GM18511 (cell line): Measurements from ENCODE around the gene HTT-AS.
A peak's percentile ranks its signal among the peaks of the same experiment; 100 is the strongest.
"Not testable (repeated sequence)": the region's sequence is repeated elsewhere in the genome, so short reads cannot be mapped to it uniquely, and the experiment has no call there.

ENCODE experiments used
- ATAC-seq: cut with Tn5 transposase; IDR thresholded peaks from one replicate; pipeline ENCODE4 v1.9.1; 2021; ENCODE audit warnings: mild to moderate bottlenecking, moderate library complexity; ENCODE audit not compliant: unreplicated experiment

Gene HTT-AS

GRCh38 chr4:3054169-3054759 is 20.1 kb downstream of the HTT-AS start:
- no peak for ATAC-seq

- ATAC-seq: not testable (repeated sequence)
Observed at GRCh38 chr4:3051141-3051897, 23.0 kb downstream of the HTT-AS start.

GRCh38 chr4:3047464-3048286 is 26.7 kb downstream of the HTT-AS start:
- peak; percentile 95 for ATAC-seq

- no peak for ATAC-seq
Observed at GRCh38 chr4:3046623-3047022, 27.7 kb downstream of the HTT-AS start.

DNA sequence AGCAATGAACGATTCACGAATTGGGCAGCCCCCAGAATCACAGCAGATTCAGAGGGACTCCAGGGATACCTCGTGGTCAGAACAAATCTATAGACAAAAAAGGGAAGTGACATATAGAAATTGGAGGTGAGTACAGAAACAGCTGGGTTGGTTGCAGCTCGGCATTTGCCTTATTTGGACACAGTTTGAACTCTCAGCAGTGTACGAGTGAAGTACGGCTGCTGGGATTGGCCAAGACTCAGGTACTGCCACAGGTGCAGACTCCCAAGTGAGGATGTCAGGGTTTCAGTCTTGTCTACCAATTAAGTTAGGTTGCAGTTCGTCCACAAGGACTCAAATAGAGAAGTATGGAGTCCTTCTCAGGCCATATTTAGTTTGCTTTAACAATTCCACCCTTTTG is 28.2 kb downstream of the HTT-AS start:
- ATAC-seq: peak; percentile 32

GRCh38 chr4:3044870-3045819 is 29.2 kb downstream of the HTT-AS start:
- no peak for ATAC-seq

DNA sequence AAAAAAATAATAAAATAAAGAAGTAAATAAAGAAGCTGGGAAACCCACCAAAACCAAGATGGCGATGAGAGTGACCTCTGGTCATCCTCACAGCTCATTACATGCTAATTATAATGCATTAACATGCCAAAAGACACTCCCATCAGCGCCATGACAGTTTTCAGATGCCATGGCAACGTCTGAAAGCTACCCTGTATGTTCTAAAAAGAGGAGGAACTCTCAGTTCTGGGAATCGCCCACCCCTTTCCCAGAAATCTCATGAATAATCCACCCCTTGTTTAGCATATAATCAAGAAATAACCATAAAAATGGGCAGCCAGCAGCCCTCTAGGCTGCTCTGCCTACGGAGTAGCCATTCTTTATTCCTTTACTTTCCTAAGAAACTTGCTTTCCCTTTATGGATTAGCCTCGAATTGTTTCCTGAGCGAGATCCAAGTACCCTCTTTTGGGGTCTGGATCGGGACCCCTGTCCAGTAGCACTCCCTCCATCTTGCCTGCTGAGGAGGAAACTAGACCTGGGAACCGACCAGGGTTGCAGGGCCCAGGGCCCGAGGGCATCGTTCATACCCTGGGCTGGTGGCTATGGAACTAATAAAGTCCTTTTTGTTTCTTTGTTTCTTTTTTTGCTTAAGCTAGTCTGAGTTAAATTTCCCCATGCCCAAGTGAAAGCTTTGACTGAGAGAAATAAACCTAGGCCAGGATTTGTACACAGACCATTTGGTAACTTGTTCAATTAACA is 30.9 kb downstream of the HTT-AS start:
- no peak for ATAC-seq

DNA sequence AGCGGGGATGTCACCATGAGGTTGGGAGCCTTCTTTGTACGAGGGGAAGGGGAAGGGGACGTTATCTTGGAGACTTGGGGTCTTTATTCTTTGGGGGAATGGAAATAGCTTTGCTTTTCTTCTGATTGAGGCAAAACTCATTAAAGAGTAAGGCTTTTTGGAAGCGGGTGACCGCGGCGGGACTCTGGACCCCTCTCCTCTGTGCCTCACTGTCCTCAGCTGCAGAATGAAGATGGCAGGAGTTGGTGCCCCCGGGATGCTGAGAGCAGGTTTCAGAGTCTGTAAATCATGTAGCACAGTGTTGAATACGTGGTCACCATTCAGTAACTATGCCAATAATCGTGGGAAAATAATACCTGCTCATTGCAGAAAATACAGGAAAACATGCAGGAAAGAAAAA is 32.1 kb downstream of the HTT-AS start:
- no peak for ATAC-seq

GRCh38 chr4:3041192-3042142 is 32.9 kb downstream of the HTT-AS start:
- peak; percentile 40 for ATAC-seq

DNA sequence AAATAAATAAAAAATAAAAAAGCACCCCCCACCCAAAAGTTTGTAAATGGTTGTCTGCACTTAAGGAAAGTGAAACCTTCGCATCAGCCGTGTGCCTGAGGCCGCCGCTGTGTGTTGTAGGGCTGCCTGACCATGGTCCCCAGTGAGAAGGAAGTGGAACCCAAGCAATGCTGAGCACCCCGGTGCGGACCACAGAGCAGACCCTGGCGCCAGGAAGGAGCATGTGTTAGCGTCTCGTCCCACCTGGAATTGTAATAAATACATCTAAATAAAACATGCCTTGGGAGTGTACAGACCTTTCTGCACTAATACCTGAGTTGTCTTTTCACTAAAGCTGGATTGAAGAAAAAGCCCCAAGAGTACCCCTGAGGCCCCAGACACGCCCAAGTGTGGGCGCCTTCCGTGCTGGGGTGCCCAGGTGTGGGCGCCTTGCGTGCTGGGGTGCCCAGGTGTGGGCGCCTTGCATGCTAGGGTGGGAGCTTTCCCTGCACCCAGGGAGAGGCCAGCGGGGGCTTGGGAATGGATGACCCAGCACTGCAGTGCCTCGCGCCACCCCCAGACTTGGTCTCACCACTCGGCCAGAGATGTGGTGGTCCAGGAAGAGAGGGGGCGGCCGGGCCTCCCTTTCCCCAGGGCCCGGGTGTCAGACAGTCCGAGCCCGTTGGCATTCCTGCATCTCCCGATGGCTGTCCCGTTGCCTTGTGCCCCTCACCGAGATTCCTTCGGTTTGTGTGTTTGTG is 33.7 kb downstream of the HTT-AS start:
- peak; percentile 57 for ATAC-seq

DNA sequence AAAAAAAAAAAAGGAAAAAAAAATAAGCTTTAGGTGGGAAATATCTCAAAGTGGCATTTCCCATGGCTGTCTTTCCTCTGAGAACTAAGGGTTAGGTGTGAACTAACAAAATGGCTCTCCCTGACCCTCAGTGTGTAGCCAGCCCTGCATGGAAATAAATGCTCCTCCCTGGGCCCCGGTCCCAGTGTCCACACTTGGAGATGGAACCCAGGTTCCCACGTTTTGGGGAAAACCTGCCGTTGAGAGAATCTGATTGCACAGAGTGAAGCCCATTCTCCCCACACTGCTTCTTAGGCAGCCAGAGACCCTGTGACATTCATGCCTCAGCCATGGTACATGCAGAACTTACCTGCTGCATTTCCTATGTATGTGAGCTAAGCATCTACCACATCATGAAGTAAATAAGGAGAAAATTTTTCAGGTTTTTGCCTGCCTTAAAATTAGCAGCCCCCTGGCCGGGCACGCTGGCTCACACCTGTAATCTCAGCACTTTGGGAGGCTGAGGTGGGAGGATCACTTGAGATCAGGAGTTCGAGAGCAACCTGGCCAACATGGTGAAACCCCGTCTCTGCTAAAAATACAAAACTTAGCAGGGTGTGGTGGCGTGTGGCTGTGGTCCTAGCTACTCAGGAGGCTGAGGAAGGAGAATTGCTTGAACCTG is 34.5 kb downstream of the HTT-AS start:
- ATAC-seq: peak; percentile 3

GRCh38 chr4:3037957-3038461 is 36.3 kb downstream of the HTT-AS start:
- no peak for ATAC-seq

GRCh38 chr4:3036131-3036952 is 38.0 kb downstream of the HTT-AS start:
- ATAC-seq: no peak

GRCh38 chr4:3035674-3036073 is 38.7 kb downstream of the HTT-AS start:
- ATAC-seq: no peak

DNA sequence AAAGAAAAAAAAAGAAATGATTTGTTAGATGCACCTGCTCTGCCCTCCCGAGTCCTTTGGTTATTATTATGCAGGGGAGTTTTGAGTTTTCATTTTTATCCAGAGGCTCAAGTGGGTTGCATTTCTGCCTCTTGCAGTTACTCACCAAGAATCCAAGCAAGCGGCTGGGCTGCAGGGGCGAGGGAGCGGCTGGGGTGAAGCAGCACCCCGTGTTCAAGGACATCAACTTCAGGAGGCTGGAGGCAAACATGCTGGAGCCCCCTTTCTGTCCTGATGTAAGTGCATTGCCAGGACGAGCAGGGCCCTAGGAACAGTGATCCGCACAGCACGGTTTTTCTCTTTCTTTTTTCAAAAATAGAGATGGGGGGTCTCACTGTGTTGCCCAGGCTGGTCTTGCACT is 39.1 kb downstream of the HTT-AS start:
- no peak for ATAC-seq

DNA sequence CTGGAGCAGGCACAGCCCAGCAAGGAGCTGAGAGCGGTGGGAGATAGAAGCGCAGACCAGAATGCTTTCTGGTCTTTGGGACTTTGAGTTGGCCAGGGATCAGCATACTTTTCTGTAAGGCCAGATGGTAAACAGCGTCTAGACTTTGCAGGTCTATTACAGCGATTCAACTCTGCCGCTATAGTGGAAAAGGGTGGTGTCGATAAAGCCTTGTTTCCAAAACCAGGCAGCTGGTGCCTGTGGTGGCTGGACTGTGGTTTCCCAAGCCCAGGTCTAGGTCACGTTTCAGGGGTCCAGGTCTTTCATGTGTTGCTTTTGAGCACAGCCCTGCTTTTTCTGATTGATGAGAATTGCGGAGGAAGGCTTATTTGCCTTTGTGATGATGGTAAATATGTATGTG is 40.1 kb downstream of the HTT-AS start:
- ATAC-seq: no peak
